Measurements from ENCODE around the gene MAP1LC3A. TPM values are rescaled to one million over a fixed set of nuclear protein-coding genes. Genes with fewer than 3 reads are reported as not detected.

The MAP1LC3A gene
- total and polyA plus RNA-seq, 2 donors = 6.8 to 37.5 TPM

- Histone ChIP-seq H3K4me3 (ENCODE audit: low read length in 2 of 2) (no peak overlapping the region), H3K36me3 (ENCODE audit: control insufficient read depth in 2 of 2, insufficient read depth in 2 of 2, low read length in 1 of 2) (peaks cover 66 to 81% of the 10 kb centered on the region in 2 donors), H3K9me3 (ENCODE audit: control insufficient read depth in 2 of 2, insufficient read depth in 1 of 2, low read length in 1 of 2) (no peaks in the 10 kb centered on the region), H3K27ac (ENCODE audit: low read depth in 1 of 2, low read length in 1 of 2) (no peak overlapping the region), H3K27me3 (ENCODE audit: control insufficient read depth in 2 of 2, insufficient read depth in 1 of 2, low read length in 1 of 2) (no peaks in the 10 kb centered on the region), H3K4me1 (ENCODE audit: control insufficient read depth in 2 of 2, insufficient read depth in 2 of 2, low read length in 2 of 2) (peaks cover 3 to 5% of the 10 kb centered on the region in 2 donors)
- DNase-seq (ENCODE audit: low read depth in 6 of 9, low spot score in 9 of 9) = no peak
- WGBS = over 99% methylated on average over 15 of the region's 15 CpGs
Measured at GRCh38 chr20:34534391-34535165, 23.9 kb upstream of the MAP1LC3A start.

GRCh38 chr20:34535301-34535840 lies 23.1 kb upstream of the MAP1LC3A start:
- no peak overlapping the region for H3K27ac ChIP-seq (ENCODE audit: low read depth in 1 of 2, low read length in 1 of 2)
- H3K27me3 ChIP-seq (ENCODE audit: control insufficient read depth in 2 of 2, insufficient read depth in 1 of 2, low read length in 1 of 2) = no peaks in the 10 kb centered on the region
- no peaks in the 10 kb centered on the region for H3K9me3 ChIP-seq (ENCODE audit: control insufficient read depth in 2 of 2, insufficient read depth in 1 of 2, low read length in 1 of 2)
- DNase-seq (ENCODE audit: low read depth in 6 of 9, low spot score in 9 of 9) = no peak
- no peak overlapping the region for H3K4me3 ChIP-seq (ENCODE audit: low read length in 2 of 2)
- H3K36me3 ChIP-seq (ENCODE audit: control insufficient read depth in 2 of 2, insufficient read depth in 2 of 2, low read length in 1 of 2) = peaks cover 65 to 79% of the 10 kb centered on the region in 2 donors
- no peaks in the 10 kb centered on the region for H3K4me1 ChIP-seq (ENCODE audit: control insufficient read depth in 2 of 2, insufficient read depth in 2 of 2, low read length in 2 of 2)
- WGBS = 98% methylated on average over 15 of the region's 15 CpGs

- H3K9me3 ChIP-seq (ENCODE audit: control insufficient read depth in 2 of 2, insufficient read depth in 1 of 2, low read length in 1 of 2) = no peaks in the 10 kb centered on the region
- H3K27me3 ChIP-seq (ENCODE audit: control insufficient read depth in 2 of 2, insufficient read depth in 1 of 2, low read length in 1 of 2) = no peaks in the 10 kb centered on the region
- over 99% methylated on average over 2 of the region's 2 CpGs for WGBS
- H3K4me3 ChIP-seq (ENCODE audit: low read length in 2 of 2) = no peak overlapping the region
- DNase-seq (ENCODE audit: low read depth in 6 of 9, low spot score in 9 of 9) = no peak
- no peaks in the 10 kb centered on the region for H3K4me1 ChIP-seq (ENCODE audit: control insufficient read depth in 2 of 2, insufficient read depth in 2 of 2, low read length in 2 of 2)
- peaks cover 64 to 79% of the 10 kb centered on the region in 2 donors for H3K36me3 ChIP-seq (ENCODE audit: control insufficient read depth in 2 of 2, insufficient read depth in 2 of 2, low read length in 1 of 2)
- no peak overlapping the region for H3K27ac ChIP-seq (ENCODE audit: low read depth in 1 of 2, low read length in 1 of 2)
Measured at GRCh38 chr20:34535857-34536256, 22.7 kb upstream of the MAP1LC3A start.

GRCh38 chr20:34536798-34537394 lies 21.6 kb upstream of the MAP1LC3A start:
- 91% methylated on average over 10 of the region's 10 CpGs for WGBS
- no peaks in the 10 kb centered on the region for H3K9me3 ChIP-seq (ENCODE audit: control insufficient read depth in 2 of 2, insufficient read depth in 1 of 2, low read length in 1 of 2)
- no peak overlapping the region for H3K27ac ChIP-seq (ENCODE audit: low read depth in 1 of 2, low read length in 1 of 2)
- no peaks in the 10 kb centered on the region for H3K27me3 ChIP-seq (ENCODE audit: control insufficient read depth in 2 of 2, insufficient read depth in 1 of 2, low read length in 1 of 2)
- H3K4me1 ChIP-seq (ENCODE audit: control insufficient read depth in 2 of 2, insufficient read depth in 2 of 2, low read length in 2 of 2) = no peaks in the 10 kb centered on the region
- peaks cover 72 to 80% of the 10 kb centered on the region in 2 donors for H3K36me3 ChIP-seq (ENCODE audit: control insufficient read depth in 2 of 2, insufficient read depth in 2 of 2, low read length in 1 of 2)
- peak in 2 of 9 donors; percentile 37 to 44 for DNase-seq (ENCODE audit: low read depth in 6 of 9, low spot score in 9 of 9)
- no peak overlapping the region for H3K4me3 ChIP-seq (ENCODE audit: low read length in 2 of 2)

- DNase-seq (ENCODE audit: low read depth in 6 of 9, low spot score in 9 of 9) = no peak
- no peak overlapping the region for H3K27ac ChIP-seq (ENCODE audit: low read depth in 1 of 2, low read length in 1 of 2)
- 97% methylated on average over 8 of the region's 8 CpGs for WGBS
Measured at GRCh38 chr20:34537651-34538050, 20.9 kb upstream of the MAP1LC3A start.

GRCh38 chr20:34538671-34539123 lies 19.8 kb upstream of the MAP1LC3A start:
- Histone ChIP-seq H3K9me3 (ENCODE audit: control insufficient read depth in 2 of 2, insufficient read depth in 1 of 2, low read length in 1 of 2) (no peaks in the 10 kb centered on the region), H3K36me3 (ENCODE audit: control insufficient read depth in 2 of 2, insufficient read depth in 2 of 2, low read length in 1 of 2) (peaks cover 61 to 65% of the 10 kb centered on the region in 2 donors), H3K27me3 (ENCODE audit: control insufficient read depth in 2 of 2, insufficient read depth in 1 of 2, low read length in 1 of 2) (no peaks in the 10 kb centered on the region), H3K4me3 (ENCODE audit: low read length in 2 of 2) (no peak overlapping the region), H3K4me1 (ENCODE audit: control insufficient read depth in 2 of 2, insufficient read depth in 2 of 2, low read length in 2 of 2) (no peaks in the 10 kb centered on the region), H3K27ac (ENCODE audit: low read depth in 1 of 2, low read length in 1 of 2) (no peak overlapping the region)
- DNase-seq (ENCODE audit: low read depth in 6 of 9, low spot score in 9 of 9) = peak in 3 of 9 donors; percentile 28 to 46 (median 44)
- 66% methylated on average over 5 of the region's 5 CpGs for WGBS

More at GRCh38 chr20:34537651-34538050, 20.9 kb upstream of the MAP1LC3A start:
- no peaks in the 10 kb centered on the region for H3K4me1 ChIP-seq (ENCODE audit: control insufficient read depth in 2 of 2, insufficient read depth in 2 of 2, low read length in 2 of 2)
- no peaks in the 10 kb centered on the region for H3K27me3 ChIP-seq (ENCODE audit: control insufficient read depth in 2 of 2, insufficient read depth in 1 of 2, low read length in 1 of 2)
- no peak overlapping the region for H3K4me3 ChIP-seq (ENCODE audit: low read length in 2 of 2)
- H3K36me3 ChIP-seq (ENCODE audit: control insufficient read depth in 2 of 2, insufficient read depth in 2 of 2, low read length in 1 of 2) = peaks cover 69 to 73% of the 10 kb centered on the region in 2 donors
- no peaks in the 10 kb centered on the region for H3K9me3 ChIP-seq (ENCODE audit: control insufficient read depth in 2 of 2, insufficient read depth in 1 of 2, low read length in 1 of 2)

- Histone ChIP-seq H3K4me3 (ENCODE audit: low read length in 2 of 2) (no peak overlapping the region), H3K9me3 (ENCODE audit: control insufficient read depth in 2 of 2, insufficient read depth in 1 of 2, low read length in 1 of 2) (no peaks in the 10 kb centered on the region), H3K27ac (ENCODE audit: low read depth in 1 of 2, low read length in 1 of 2) (no peak overlapping the region), H3K4me1 (ENCODE audit: control insufficient read depth in 2 of 2, insufficient read depth in 2 of 2, low read length in 2 of 2) (peaks cover 2 to 6% of the 10 kb centered on the region in 2 donors), H3K36me3 (ENCODE audit: control insufficient read depth in 2 of 2, insufficient read depth in 2 of 2, low read length in 1 of 2) (peaks cover 53 to 58% of the 10 kb centered on the region in 2 donors), H3K27me3 (ENCODE audit: control insufficient read depth in 2 of 2, insufficient read depth in 1 of 2, low read length in 1 of 2) (no peaks in the 10 kb centered on the region)
- WGBS = 96% methylated on average over 8 of the region's 8 CpGs
- no peak for DNase-seq (ENCODE audit: low read depth in 6 of 9, low spot score in 9 of 9)
Measured at GRCh38 chr20:34539756-34540155, 18.8 kb upstream of the MAP1LC3A start.

- Histone ChIP-seq H3K4me3 (ENCODE audit: low read length in 2 of 2) (no peak overlapping the region), H3K27ac (ENCODE audit: low read depth in 1 of 2, low read length in 1 of 2) (no peak overlapping the region), H3K36me3 (ENCODE audit: control insufficient read depth in 2 of 2, insufficient read depth in 2 of 2, low read length in 1 of 2) (peaks cover 43 to 48% of the 10 kb centered on the region in 2 donors), H3K4me1 (ENCODE audit: control insufficient read depth in 2 of 2, insufficient read depth in 2 of 2, low read length in 2 of 2) (peaks cover 2 to 8% of the 10 kb centered on the region in 2 donors), H3K9me3 (ENCODE audit: control insufficient read depth in 2 of 2, insufficient read depth in 1 of 2, low read length in 1 of 2) (peaks cover 0 to 4% of the 10 kb centered on the region in 2 donors), H3K27me3 (ENCODE audit: control insufficient read depth in 2 of 2, insufficient read depth in 1 of 2, low read length in 1 of 2) (no peaks in the 10 kb centered on the region)
- no peak for DNase-seq (ENCODE audit: low read depth in 6 of 9, low spot score in 9 of 9)
- 97% methylated on average over 15 of the region's 15 CpGs for WGBS
Measured at GRCh38 chr20:34540596-34541263, 17.8 kb upstream of the MAP1LC3A start.
